HG03103 (cell line): ENCODE results near the gene SLC2A1.

Experiments used
- ATAC-seq: cut with Tn5 transposase; IDR thresholded peaks from one replicate; pipeline ENCODE4 v1.9.1; 2021; ENCODE audit warnings: low read depth; ENCODE audit not compliant: unreplicated experiment

Gene SLC2A1

GRCh38 chr1:42961312-42962091, 2.8 kb upstream of the SLC2A1 start:
- ATAC-seq = no peak

- no peak for ATAC-seq
Observed at GRCh38 chr1:42960566-42961311, 2.1 kb upstream of the SLC2A1 start.

GRCh38 chr1:42960122-42960390, 1.4 kb upstream of the SLC2A1 start:
- ATAC-seq = no peak

GRCh38 chr1:42957880-42958487, 684 bp downstream of the SLC2A1 start:
- ATAC-seq = peak; percentile 34

GRCh38 chr1:42957229-42957879, 1.3 kb downstream of the SLC2A1 start:
- ATAC-seq = no peak

- ATAC-seq = no peak
Observed at GRCh38 chr1:42956739-42957138, 1.9 kb downstream of the SLC2A1 start.

GRCh38 chr1:42955311-42956063, 3.2 kb downstream of the SLC2A1 start:
- no peak for ATAC-seq

- ATAC-seq = no peak
Observed at GRCh38 chr1:42953182-42954180, 5.2 kb downstream of the SLC2A1 start.

GRCh38 chr1:42952303-42953001, 6.2 kb downstream of the SLC2A1 start:
- peak; percentile 50 for ATAC-seq

- no peak for ATAC-seq
Observed at GRCh38 chr1:42951588-42951987, 7.1 kb downstream of the SLC2A1 start.

- no peak for ATAC-seq
Observed at GRCh38 chr1:42950116-42950481, 8.6 kb downstream of the SLC2A1 start.

GRCh38 chr1:42949312-42950115, 9.2 kb downstream of the SLC2A1 start:
- ATAC-seq = no peak

- ATAC-seq = no peak
Observed at GRCh38 chr1:42947965-42948732, 10.5 kb downstream of the SLC2A1 start.

- ATAC-seq = no peak
Observed at GRCh38 chr1:42947117-42947516, 11.6 kb downstream of the SLC2A1 start.

GRCh38 chr1:42946120-42946898, 12.4 kb downstream of the SLC2A1 start:
- ATAC-seq = no peak

- ATAC-seq = no peak
Observed at GRCh38 chr1:42945164-42945563, 13.5 kb downstream of the SLC2A1 start.
